Transverse colon (tissue), 4 donors: ENCODE results near the gene PTH1R. TPM values are rescaled to one million over a fixed set of nuclear protein-coding genes. Genes with fewer than 3 reads are reported as not detected.
A peak's percentile ranks its signal among the peaks of the same experiment; 100 is the strongest.

Source experiments
- DNase-seq: peaks from one replicate; pipeline ENCODE4 v3.0.0-alpha.2; 2019
- H3K27ac ChIP-seq, 4 donors: fragments of 200-600 bp; sonication (generic); 2 replicates each; pipeline ENCODE4 v1.5.1; 2016 to 2018; ENCODE audit warnings: inconsistent platforms in 4 of 4
- H3K27me3 ChIP-seq: fragments of 200-600 bp; sonication (generic); 2 replicates; pipeline ENCODE4 v1.5.1; 2017; ENCODE audit warnings: inconsistent platforms
- H3K36me3 ChIP-seq, 4 donors: fragments of 200-600 bp; sonication (generic); 2 replicates each; pipeline ENCODE4 v1.5.1; 2017 to 2019; ENCODE audit warnings: inconsistent platforms in 4 of 4
- H3K4me1 ChIP-seq, 4 donors: fragments of 200-600 bp; sonication (generic); 2 replicates each; pipeline ENCODE4 v1.5.1; 2017 to 2020; ENCODE audit warnings: inconsistent platforms in 4 of 4
- H3K4me3 ChIP-seq, 4 donors: fragments of 200-600 bp; sonication (generic); 1 replicate in 1 of 4; 2 replicates in 3 of 4; pipeline versions ENCODE4 v1.5.1 to v1.6.1; 2017 to 2019; ENCODE audit warnings: inconsistent platforms in 4 of 4
- H3K9me3 ChIP-seq, 2 donors: fragments of 200-600 bp; sonication (generic); 2 replicates each; pipeline ENCODE4 v1.5.1; 2017 to 2019; ENCODE audit warnings: inconsistent platforms in 2 of 2
- EP300 ChIP-seq: sonication (generic); formaldehyde crosslinking; IDR thresholded peaks from one replicate; pipeline ENCODE4 v1.6.1; 2017; ENCODE audit warnings: antibody characterized with exemption, low read depth
- POLR2A ChIP-seq: fragments of 450-650 bp; IDR thresholded peaks from one replicate; pipeline ENCODE4 v1.6.1; 2016; ENCODE audit warnings: antibody characterized with exemption, mild to moderate bottlenecking, moderate library complexity
- POLR2AphosphoS5 ChIP-seq, 3 donors: sonication (generic); formaldehyde crosslinking; IDR thresholded peaks; one replicate each; pipeline ENCODE4 v1.6.1; 2016; ENCODE audit warnings: antibody characterized with exemption in 3 of 3
- WGBS, 2 donors: methylation state at CpG; one replicate each; pipeline ENCODE4 v1.1.5; 2018; ENCODE audit warnings: low coverage in 1 of 2; 5-methylcytosine and 5-hydroxymethylcytosine counted together
- in situ Hi-C, 4 donors: fragments of 200-750 bp; cut with MboI; loops; one replicate each; pipeline versions ENCODE4 v1.15.0 to v1.15.1; 2017; ENCODE audit warnings: low sequenced_read_pairs in 3 of 4, low pct_ligation_motif_present in 1 of 4, low pct_unique_long_range_greater_than_20kb in 1 of 4
- intact Hi-C: fragments of 100-400 bp; cut with DNase I; formaldehyde crosslinking; loops from one replicate; pipeline ENCODE4 v1.15.1; 2023; ENCODE audit warnings: low total_unique reads
- total RNA-seq, 4 donors: library from RNA; depleted of rRNA; stranded (reverse); fragments of >200 nt; gene quantifications; one replicate each; pipeline ENCODE4 v1.1.0, GENCODE V29; 2016
- TF ChIP-seq, protein P1 (sequence below), 5 experiments: fragments of 200-600 bp in 3 of 5; fragments of 450-650 bp in 2 of 5; sonication (generic) in 3 of 5; IDR thresholded peaks; 1 replicate in 2 of 5; 2 replicates in 3 of 5; pipeline ENCODE4 v1.5.1; 2016 to 2017; ENCODE audit warnings: antibody characterized with exemption in 5 of 5, inconsistent platforms in 3 of 5, mild to moderate bottlenecking in 2 of 5, moderate library complexity in 1 of 5

PTH1R gene
- total RNA-seq, 4 donors from 2014 or later, result 0.60 to 2.5 (median 1.4) TPM; not detected in 1

DNA sequence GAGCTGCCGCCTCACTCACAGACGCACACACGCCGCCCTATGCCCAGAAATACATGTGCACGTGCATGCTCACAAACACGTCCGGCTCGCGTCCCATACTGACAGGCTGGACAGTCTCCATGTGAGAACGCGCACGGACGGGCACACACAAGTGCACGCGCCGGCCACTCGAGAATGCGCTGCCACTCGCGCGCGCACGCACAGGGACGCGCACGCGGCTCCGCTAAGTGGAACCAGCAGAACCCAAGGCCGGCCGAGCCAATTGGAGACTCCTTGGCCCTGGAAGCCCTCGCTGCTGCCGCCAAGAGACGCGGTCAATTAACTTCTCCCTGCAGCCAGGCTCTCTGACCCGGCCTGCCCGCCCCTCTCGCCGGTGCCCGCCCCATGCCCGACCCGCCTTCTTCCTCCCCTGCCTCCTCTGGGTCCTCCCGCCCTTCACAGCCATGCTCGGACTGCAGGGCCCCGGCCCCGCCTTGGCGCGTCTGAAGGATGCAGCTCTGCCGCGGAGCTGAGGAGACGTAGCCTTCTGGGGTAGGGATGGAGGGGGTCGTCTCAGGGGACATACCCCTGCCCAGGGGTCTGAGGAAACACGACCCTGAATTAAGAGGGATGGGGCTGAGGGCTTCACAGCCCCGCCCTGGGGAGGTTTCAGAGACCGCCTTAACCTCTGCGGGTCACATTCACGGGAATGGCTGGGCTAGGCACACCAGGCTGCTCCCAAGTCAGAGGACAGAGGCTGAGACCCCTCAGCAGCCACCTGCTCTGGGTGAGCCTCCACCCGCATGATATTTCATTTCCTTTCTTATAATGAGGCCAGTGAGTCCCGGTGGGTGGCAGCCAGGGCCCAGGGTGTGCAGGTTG is 15.0 kb downstream of the PTH1R start:
- WGBS, 2 donors, result 0 to 6% methylated on average over 3 to 51 of the region's 58 CpGs
- in situ Hi-C loops (loop anchor here in 1 of 4 donors (10.0 kb wide), 1 partner anchor 178 kb away; the partner anchor contains the start of gene PRSS50), intact Hi-C loops (no loop called here)
- peak overlapping the region in 3 of 4 donors; percentile 15 to 43 (median 31) for H3K4me3 ChIP-seq
- TF ChIP-seq POLR2A (no peak), EP300 (no peak)
- peaks cover 0 to 13% (median 13%) of the 10 kb centered on the region in 4 donors for H3K4me1 ChIP-seq
- H3K36me3 ChIP-seq, result no peaks in the 10 kb centered on the region
- H3K9me3 ChIP-seq, result no peaks in the 10 kb centered on the region
- H3K27ac ChIP-seq, result peak overlapping the region in 2 of 4 donors; percentile 29 to 39
- H3K27me3 ChIP-seq, result peaks cover 15% of the 10 kb centered on the region
- DNase-seq, result peak; percentile 60

DNA sequence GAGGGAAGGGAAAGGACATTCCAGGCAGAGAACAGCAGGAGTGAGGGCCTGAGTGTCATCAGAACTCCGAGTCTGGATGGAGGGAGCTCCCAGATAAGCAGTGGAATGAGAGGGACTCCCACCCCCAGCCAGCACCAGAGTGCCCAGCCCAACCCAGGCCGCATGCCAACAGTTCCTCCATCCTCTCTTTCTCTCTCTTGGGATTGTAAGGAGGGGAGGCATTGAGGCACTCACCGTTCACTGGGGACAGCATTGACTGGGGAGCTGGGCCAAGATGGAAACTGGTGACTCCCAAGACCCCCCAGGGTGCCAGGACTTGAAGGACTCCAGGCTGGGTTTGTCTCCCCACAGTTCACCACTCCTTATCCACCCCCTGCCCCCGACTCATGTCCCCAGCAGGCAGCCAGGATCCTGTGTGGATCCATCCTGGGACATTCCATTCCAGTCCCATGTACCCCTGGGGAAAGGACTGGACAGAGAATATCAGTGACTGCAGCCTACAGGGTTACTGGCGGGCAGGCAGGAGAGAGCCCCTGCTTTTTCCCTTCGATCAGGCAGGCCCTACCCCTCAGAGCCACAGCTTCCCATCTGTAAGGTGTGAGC is 15.7 kb downstream of the PTH1R start:
- WGBS, 2 donors, result 61% methylated on average over 6 of the region's 6 CpGs; no CpG with 5 or more reads in 1 of the 2 donors
- peaks cover 22% of the 10 kb centered on the region for H3K27me3 ChIP-seq
- TF ChIP-seq POLR2AphosphoS5 (IDR thresholded peaks at IDR 0.05) (no peak), POLR2A (no peak), EP300 (no peak)
- TF ChIP-seq, protein P1, sequence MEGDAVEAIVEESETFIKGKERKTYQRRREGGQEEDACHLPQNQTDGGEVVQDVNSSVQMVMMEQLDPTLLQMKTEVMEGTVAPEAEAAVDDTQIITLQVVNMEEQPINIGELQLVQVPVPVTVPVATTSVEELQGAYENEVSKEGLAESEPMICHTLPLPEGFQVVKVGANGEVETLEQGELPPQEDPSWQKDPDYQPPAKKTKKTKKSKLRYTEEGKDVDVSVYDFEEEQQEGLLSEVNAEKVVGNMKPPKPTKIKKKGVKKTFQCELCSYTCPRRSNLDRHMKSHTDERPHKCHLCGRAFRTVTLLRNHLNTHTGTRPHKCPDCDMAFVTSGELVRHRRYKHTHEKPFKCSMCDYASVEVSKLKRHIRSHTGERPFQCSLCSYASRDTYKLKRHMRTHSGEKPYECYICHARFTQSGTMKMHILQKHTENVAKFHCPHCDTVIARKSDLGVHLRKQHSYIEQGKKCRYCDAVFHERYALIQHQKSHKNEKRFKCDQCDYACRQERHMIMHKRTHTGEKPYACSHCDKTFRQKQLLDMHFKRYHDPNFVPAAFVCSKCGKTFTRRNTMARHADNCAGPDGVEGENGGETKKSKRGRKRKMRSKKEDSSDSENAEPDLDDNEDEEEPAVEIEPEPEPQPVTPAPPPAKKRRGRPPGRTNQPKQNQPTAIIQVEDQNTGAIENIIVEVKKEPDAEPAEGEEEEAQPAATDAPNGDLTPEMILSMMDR (IDR thresholded peaks at IDR 0.05), result no peak
- no peaks in the 10 kb centered on the region for H3K9me3 ChIP-seq
- H3K4me3 ChIP-seq, result no peak overlapping the region
- no peak for DNase-seq
- H3K27ac ChIP-seq, result no peak overlapping the region
- peaks cover 0 to 16% (median 14%) of the 10 kb centered on the region in 4 donors for H3K4me1 ChIP-seq
- intact Hi-C loops, result no loop called here
- no peaks in the 10 kb centered on the region for H3K36me3 ChIP-seq
- in situ Hi-C loops, result loop anchor here in 1 of 4 donors (10.0 kb wide), 1 partner anchor 178 kb away; the partner anchor contains the start of gene PRSS50

DNA sequence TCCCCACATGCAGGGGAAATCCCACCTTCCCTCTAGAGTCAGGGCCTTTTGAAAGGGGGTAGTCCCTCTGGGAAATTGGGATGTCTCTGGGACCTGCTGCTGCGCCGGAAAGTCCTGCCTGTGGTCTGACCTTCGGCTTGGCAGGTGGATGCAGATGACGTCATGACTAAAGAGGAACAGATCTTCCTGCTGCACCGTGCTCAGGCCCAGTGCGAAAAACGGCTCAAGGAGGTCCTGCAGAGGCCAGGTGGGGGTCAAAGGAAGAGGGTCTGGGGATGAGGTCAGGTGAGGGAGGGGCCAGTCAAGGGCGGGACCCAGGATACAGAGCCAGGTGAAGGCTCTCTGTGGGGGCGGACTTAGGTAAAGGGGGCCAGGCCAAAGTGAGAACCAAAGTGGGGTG is 16.2 kb downstream of the PTH1R start:
- Histone ChIP-seq H3K27ac (no peak overlapping the region), H3K9me3 (no peaks in the 10 kb centered on the region), H3K4me3 (no peak overlapping the region), H3K36me3 (no peaks in the 10 kb centered on the region), H3K27me3 (peaks cover 27% of the 10 kb centered on the region), H3K4me1 (peaks cover 0 to 21% (median 19%) of the 10 kb centered on the region in 4 donors)
- TF ChIP-seq, protein P1 (IDR thresholded peaks at IDR 0.05), result no peak
- TF ChIP-seq EP300 (no peak), POLR2AphosphoS5 (IDR thresholded peaks at IDR 0.05) (no peak), POLR2A (no peak)
- 62 to 70% methylated on average over 2 to 9 of the region's 9 CpGs for WGBS, 2 donors
- in situ Hi-C loops, result loop anchor here in 1 of 4 donors (10.0 kb wide), 1 partner anchor 179 kb away; the partner anchor contains the start of gene PRSS50
- intact Hi-C loops, result loop anchor here (2.0 kb wide), 1 partner anchor 27 kb away; no protein-coding TSS in a partner anchor
- DNase-seq, result no peak

DNA sequence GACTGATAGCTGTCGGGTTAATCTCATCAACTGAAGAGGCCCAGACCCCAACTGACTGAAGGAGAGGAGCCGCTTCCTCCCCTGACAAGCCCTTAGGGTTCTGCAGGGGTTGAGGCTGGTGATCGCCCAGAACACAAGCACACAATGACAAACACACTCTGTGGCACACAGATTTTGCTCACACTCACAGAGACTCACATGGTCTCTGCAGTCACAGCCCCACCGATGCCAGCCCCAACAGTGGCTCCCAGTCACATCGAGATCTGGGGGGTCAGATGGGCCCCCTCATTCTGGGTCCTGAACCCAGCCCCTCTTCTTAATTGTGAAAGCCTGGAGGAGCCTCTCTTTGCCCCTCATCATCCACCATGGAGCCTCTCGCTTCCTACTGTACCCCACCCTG is 16.7 kb downstream of the PTH1R start:
- Histone ChIP-seq H3K27me3 (peaks cover 32% of the 10 kb centered on the region), H3K27ac (no peak overlapping the region), H3K36me3 (no peaks in the 10 kb centered on the region), H3K4me3 (no peak overlapping the region), H3K9me3 (no peaks in the 10 kb centered on the region), H3K4me1 (peaks cover 0 to 22% (median 22%) of the 10 kb centered on the region in 4 donors)
- WGBS, 2 donors, result 84 to 100% methylated on average over 2 to 6 of the region's 6 CpGs
- in situ Hi-C loops (loop anchor here in 1 of 4 donors (10.0 kb wide), 1 partner anchor 179 kb away; the partner anchor contains the start of gene PRSS50), intact Hi-C loops (loop anchor here (2.0 kb wide), 1 partner anchor 27 kb away; no protein-coding TSS in a partner anchor)
- no peak for DNase-seq
- no peak for TF ChIP-seq EP300
- TF ChIP-seq POLR2AphosphoS5 (IDR thresholded peaks at IDR 0.05), result no peak
- TF ChIP-seq, protein P1 (IDR thresholded peaks at IDR 0.05), result no peak
- TF ChIP-seq POLR2A, result no peak
